Heart left ventricle (tissue), 16 donors: ENCODE data around the gene MYH6. TPM values are rescaled to one million over a fixed set of nuclear protein-coding genes. Genes with fewer than 3 reads are reported as not detected.

Source experiments
- ATAC-seq, 4 donors: fragments of 200-7000 bp; cut with Tn5 transposase; one replicate each; pipeline ENCODE4 v1.9.1; 2020 to 2022; ENCODE audit warnings: moderate library complexity in 4 of 4, mild to moderate bottlenecking in 3 of 4, moderate number of reproducible peaks in 1 of 4
- DNase-seq, 5 donors: peaks; one replicate each; pipeline ENCODE4 v3.0.0-alpha.2; 2020
- H3K27ac ChIP-seq, 12 donors: fragments of 200-600 bp; sonication (generic) in 4 of 12; one replicate each; pipeline versions ENCODE4 v1.5.0 to v1.8.0; 2016 to 2022; ENCODE audit warnings: mild to moderate bottlenecking in 2 of 12
- H3K27me3 ChIP-seq, 9 donors: fragments of 200-600 bp; sonication (generic) in 2 of 9; one replicate each; pipeline versions ENCODE4 v1.5.1 to v1.8.0; 2016 to 2022; ENCODE audit warnings: mild to moderate bottlenecking in 3 of 9
- H3K36me3 ChIP-seq, 9 donors: fragments of 200-600 bp; sonication (generic) in 2 of 9; one replicate each; pipeline versions ENCODE4 v1.5.0 to v1.8.0; 2018 to 2022; ENCODE audit warnings: mild to moderate bottlenecking in 2 of 9
- H3K4me1 ChIP-seq, 12 donors: fragments of 200-600 bp; sonication (generic) in 4 of 12; one replicate each; pipeline versions ENCODE4 v1.5.0 to v1.8.0; 2016 to 2022; ENCODE audit warnings: mild to moderate bottlenecking in 3 of 12
- H3K4me3 ChIP-seq, 12 donors: fragments of 200-600 bp; sonication (generic) in 4 of 12; one replicate each; pipeline versions ENCODE4 v1.5.0 to v1.8.0; 2017 to 2022; ENCODE audit warnings: mild to moderate bottlenecking in 9 of 12, moderate library complexity in 4 of 12
- H3K9me3 ChIP-seq, 12 donors: fragments of 200-600 bp; sonication (generic) in 4 of 12; one replicate each; pipeline versions ENCODE4 v1.5.0 to v1.8.0; 2016 to 2022; ENCODE audit warnings: mild to moderate bottlenecking in 1 of 12
- POLR2A ChIP-seq, 2 donors: fragments of 450-650 bp; IDR thresholded peaks; one replicate each; pipeline ENCODE4 v1.6.1; 2017; ENCODE audit warnings: antibody characterized with exemption in 2 of 2, mild to moderate bottlenecking in 2 of 2, moderate library complexity in 2 of 2
- WGBS, 4 donors: extraction: QIAGEN DNeasy Blood & Tissue Kit in 2 of 4; methylation state at CpG; one replicate each; pipeline versions ENCODE4 v1.1.5 to v1.1.7; 2013 to 2018; 5-methylcytosine and 5-hydroxymethylcytosine counted together
- intact Hi-C, 10 donors: fragments of 100-400 bp; cut with DNase I; formaldehyde crosslinking; loops; one replicate each; pipeline versions ENCODE4 v1.11.1 to v1.14.2; 2022
- polyA plus RNA-seq, 2 donors: library from polyadenylated mRNA; stranded (reverse); fragments of 200-250 nt; gene quantifications; one replicate each; pipeline ENCODE4 v1.2.3, GENCODE V29; 2013
- total RNA-seq, 9 donors: library from RNA; depleted of rRNA in 2 of 9; stranded (reverse); fragments of >200 nt in 2 of 9; fragmentation: NEBNext Ultra II Directional in 3 of 9; extraction: Animal tissue kit (Norgen Biotek cat#: 25700) in 3 of 9; gene quantifications; one replicate each; pipeline versions ENCODE4 v1.1.0 to v1.2.4, GENCODE V29; 2016 to 2023
- TF ChIP-seq, protein P1 (sequence below), 12 donors: fragments of 200-600 bp; sonication (generic) in 4 of 12; IDR thresholded peaks; one replicate each; pipeline versions ENCODE4 v1.5.0 to v1.8.0; 2018 to 2022; ENCODE audit warnings: antibody characterized with exemption in 12 of 12, mild to moderate bottlenecking in 5 of 12
- donor health status: ischemic (EF 13 %, LVEDD 7.1; RV severe dilation, severe dysfunction).
- donor health status: healthy with polysubstance abuse.
- donor health status: DM: no; HTN: yes; CAD: no.
- donor health status: DM: no; HTN: no; CAD: no.
- donor health status: ischemic (EF 25% LVEDD 6.9; RV normal size, moderate dysfunction).
- donor health status: ischemic (EF 25% LVEDD 5.7; RV mildly dilated, moderate dysfunction).
- donor health status: healthy.
- donor health status: DM: yes; HTN: yes; CAD: no.
- donor health status: ischemic (EF 35%, LVEDD 5.7; RV mildly dilated, moderate dysfunction).
- donor health status: nonischemic (EF 11% LVEDD 7.7; RV severe dilation, severe dysfunction).
- donor health status: DM: yes; HTN: yes; CAD: no.
- donor health status: PGD.
- donor health status: ischemic (EF 29% LVEDD 5.4; RV normal size, mild dysfunction).
- donor health status: nonischemic (EF 23%, LVEDD 6.1; RV moderate dilation, normal function).

MYH6 gene
- total and polyA plus RNA-seq, 11 donors, result 76.8 to 5,104 (median 1,271) TPM

DNA sequence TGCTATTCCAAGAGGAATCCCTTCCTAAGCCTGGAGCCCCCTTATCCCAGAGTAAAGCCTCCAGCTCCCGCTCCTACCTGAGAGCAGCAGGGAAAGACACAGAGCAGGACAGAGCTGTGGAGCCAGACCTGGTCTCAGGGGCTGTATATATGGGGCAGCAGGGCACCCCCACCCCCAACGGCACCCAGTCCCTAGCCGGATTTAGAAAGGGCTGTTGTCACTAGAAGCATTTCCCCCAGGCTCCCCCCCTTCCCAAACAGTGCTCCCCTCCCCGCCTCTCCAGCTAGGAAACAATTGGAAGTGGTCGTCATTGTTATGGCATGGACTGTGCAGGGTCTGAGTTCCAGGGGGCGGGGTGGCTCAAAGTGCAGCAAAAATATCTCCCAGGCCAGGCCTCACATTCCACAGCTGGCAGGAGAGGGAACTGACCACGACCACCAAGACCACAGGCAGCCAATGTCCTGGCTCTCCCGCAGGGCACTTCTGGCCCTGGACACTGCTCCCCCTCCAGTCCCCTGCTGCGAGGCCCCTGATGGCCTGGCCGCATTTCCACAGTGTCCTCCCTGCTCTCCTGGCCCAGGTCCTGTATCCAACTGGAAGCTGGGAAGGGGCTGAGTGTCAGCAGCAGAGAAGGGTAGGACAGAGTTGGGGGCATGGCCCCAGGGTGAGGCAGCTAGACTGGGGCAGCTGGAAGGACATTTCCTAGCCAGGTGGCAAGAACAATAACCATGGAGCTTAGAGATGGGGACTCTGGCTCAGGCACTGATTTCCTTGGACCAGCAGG lies 27.7 kb upstream of the MYH6 start, which contains the start of gene MYH7:
TSS of gene MYH7 (minus strand) at position 118 of the 784 bp plus-strand sequence. CDS start 1,928 bp downstream, outside the sequence.
- TF ChIP-seq POLR2A (IDR thresholded peaks at IDR 0.05), result peak in 1 of 2 donors; percentile 71
- TF ChIP-seq, protein P1, sequence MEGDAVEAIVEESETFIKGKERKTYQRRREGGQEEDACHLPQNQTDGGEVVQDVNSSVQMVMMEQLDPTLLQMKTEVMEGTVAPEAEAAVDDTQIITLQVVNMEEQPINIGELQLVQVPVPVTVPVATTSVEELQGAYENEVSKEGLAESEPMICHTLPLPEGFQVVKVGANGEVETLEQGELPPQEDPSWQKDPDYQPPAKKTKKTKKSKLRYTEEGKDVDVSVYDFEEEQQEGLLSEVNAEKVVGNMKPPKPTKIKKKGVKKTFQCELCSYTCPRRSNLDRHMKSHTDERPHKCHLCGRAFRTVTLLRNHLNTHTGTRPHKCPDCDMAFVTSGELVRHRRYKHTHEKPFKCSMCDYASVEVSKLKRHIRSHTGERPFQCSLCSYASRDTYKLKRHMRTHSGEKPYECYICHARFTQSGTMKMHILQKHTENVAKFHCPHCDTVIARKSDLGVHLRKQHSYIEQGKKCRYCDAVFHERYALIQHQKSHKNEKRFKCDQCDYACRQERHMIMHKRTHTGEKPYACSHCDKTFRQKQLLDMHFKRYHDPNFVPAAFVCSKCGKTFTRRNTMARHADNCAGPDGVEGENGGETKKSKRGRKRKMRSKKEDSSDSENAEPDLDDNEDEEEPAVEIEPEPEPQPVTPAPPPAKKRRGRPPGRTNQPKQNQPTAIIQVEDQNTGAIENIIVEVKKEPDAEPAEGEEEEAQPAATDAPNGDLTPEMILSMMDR (IDR thresholded peaks at IDR 0.05), result no peak
- intact Hi-C loops, result no loop called here
- 12 to 39% (median 23%) methylated on average over 6 to 10 of the region's 10 CpGs for WGBS, 4 donors
- H3K27ac ChIP-seq, result peak within 1 kb of the TSS in 8 of 12 donors; percentile 80 to 97 (median 91)
- no peaks in the 10 kb centered on the region for H3K27me3 ChIP-seq
- ATAC-seq (peak; percentile 48 to 52 (median 52)), DNase-seq (peak in 4 of 5 donors; percentile 80 to 86 (median 84))
- peaks cover 0 to 42% (median 28%) of the 10 kb centered on the region in 9 donors for H3K36me3 ChIP-seq
- peak within 1 kb of the TSS in 7 of 12 donors; percentile 15 to 59 (median 32) for H3K4me3 ChIP-seq
- H3K4me1 ChIP-seq, result peaks cover 0 to 43% (median 12%) of the 10 kb centered on the region in 12 donors
- H3K9me3 ChIP-seq, result no peaks in the 10 kb centered on the region

DNA sequence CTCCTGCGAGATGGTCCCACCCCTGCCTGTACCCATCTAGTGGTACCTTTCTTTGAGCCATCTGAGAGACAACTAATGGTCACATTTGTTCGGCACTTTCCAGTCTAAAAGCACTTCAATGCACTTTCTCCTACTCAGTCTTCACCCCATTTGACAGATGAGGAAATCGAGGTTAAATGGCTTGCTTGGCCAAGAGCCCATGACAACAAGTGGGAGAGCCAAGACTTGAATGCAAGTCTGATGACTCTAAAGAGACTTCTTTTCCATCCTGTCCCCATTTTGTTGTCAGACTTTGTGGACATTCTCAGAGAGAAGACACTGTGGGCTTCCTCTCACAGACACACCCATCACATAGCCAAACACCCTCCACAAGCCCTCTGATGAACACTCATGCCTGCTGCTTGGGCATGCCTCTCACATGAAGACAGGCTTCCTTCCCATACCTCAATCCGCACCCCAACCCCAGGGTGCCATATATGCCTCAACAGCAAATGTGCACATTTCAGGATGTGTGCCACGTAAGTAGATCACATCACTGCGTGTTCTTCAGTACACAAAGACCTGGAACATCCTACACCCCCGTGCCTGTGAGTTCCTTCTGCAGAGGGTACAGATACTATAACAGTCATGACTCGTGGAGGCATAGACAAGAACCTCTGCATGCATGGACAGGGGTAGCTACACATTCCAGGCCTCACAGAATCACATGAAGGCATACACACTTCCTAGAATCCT lies 26.6 kb upstream of the MYH6 start:
- intact Hi-C loops, result no loop called here
- WGBS, 4 donors, result 48 to 57% (median 53%) methylated on average over 8 of the region's 8 CpGs
- no peaks in the 10 kb centered on the region for H3K9me3 ChIP-seq
- peak overlapping the region in 2 of 12 donors; percentile 54 to 59 for H3K4me3 ChIP-seq
- peak in 1 of 2 donors; percentile 30 for TF ChIP-seq POLR2A (IDR thresholded peaks at IDR 0.05)
- TF ChIP-seq, protein P1 (IDR thresholded peaks at IDR 0.05), result no peak
- peaks cover 0 to 53% (median 33%) of the 10 kb centered on the region in 9 donors for H3K36me3 ChIP-seq
- H3K27ac ChIP-seq, result peak overlapping the region in 8 of 12 donors; percentile 72 to 97 (median 91)
- H3K4me1 ChIP-seq, result peaks cover 0 to 34% (median 9%) of the 10 kb centered on the region in 12 donors
- ATAC-seq, result no peak
- no peaks in the 10 kb centered on the region for H3K27me3 ChIP-seq
- DNase-seq, result peak in 2 of 5 donors; percentile 4 to 12

DNA sequence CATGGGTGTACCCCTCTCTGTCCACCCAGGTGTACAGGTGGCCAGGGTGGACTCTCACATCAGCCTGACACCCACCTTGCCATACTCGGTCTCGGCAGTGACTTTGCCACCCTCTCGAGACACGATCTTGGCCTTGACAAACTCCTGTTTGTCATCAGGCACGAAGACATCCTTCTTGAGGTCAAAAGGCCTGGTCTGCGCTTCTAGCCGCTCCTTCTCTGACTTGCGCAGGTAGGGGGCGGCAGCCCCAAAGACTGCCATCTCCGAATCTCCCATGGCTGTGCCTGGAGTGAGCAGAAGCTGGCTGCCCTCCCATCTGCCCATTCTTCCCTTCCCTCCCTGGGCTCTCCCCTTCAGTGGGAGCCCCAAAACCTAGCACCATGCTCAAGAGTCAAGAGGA lies 25.4 kb upstream of the MYH6 start:
- Histone ChIP-seq H3K9me3 (no peaks in the 10 kb centered on the region), H3K36me3 (peaks cover 0 to 65% (median 33%) of the 10 kb centered on the region in 9 donors), H3K27ac (peak overlapping the region in 8 of 12 donors; percentile 72 to 97 (median 91)), H3K27me3 (no peaks in the 10 kb centered on the region), H3K4me3 (peak overlapping the region in 2 of 12 donors; percentile 54 to 59), H3K4me1 (peaks cover 0 to 22% (median 4%) of the 10 kb centered on the region in 12 donors)
- 42 to 60% (median 47%) methylated on average over 5 to 10 of the region's 10 CpGs for WGBS, 4 donors
- TF ChIP-seq POLR2A (IDR thresholded peaks at IDR 0.05), result peak in 1 of 2 donors; percentile 65
- TF ChIP-seq, protein P1 (IDR thresholded peaks at IDR 0.05), result peak in 2 of 12 donors; percentile 17 to 19
- DNase-seq (peak in 2 of 5 donors; percentile 10 to 19), ATAC-seq (no peak)
- intact Hi-C loops, result no loop called here
